GM18519 (cell line): ENCODE data around the gene TBC1D22A.

ENCODE experiments used
- ATAC-seq: cut with Tn5 transposase; IDR thresholded peaks from one replicate; pipeline ENCODE4 v1.9.1; 2021; ENCODE audit warnings: mild to moderate bottlenecking, moderate library complexity; ENCODE audit not compliant: unreplicated experiment, low FRiP score

Gene TBC1D22A

GRCh38 chr22:46737105-46737975 is 25.1 kb upstream of the TBC1D22A start:
- no peak for ATAC-seq

GRCh38 chr22:46737976-46738646 is 24.3 kb upstream of the TBC1D22A start, which contains the start of gene CERK:
CERK (minus strand) TSS chr22:46738252; CDS start chr22:46738148, 104 bp downstream.
- ATAC-seq, result no peak

- no peak for ATAC-seq
Measured at GRCh38 chr22:46738647-46739093, 23.8 kb upstream of the TBC1D22A start.

GRCh38 chr22:46739094-46739870 is 23.2 kb upstream of the TBC1D22A start:
- ATAC-seq, result no peak

- no peak for ATAC-seq
Measured at GRCh38 chr22:46740910-46741780, 21.3 kb upstream of the TBC1D22A start.

GRCh38 chr22:46741974-46742519 is 20.4 kb upstream of the TBC1D22A start:
- ATAC-seq, result no peak

GRCh38 chr22:46742576-46743221 is 19.8 kb upstream of the TBC1D22A start:
- no peak for ATAC-seq

- no peak for ATAC-seq
Measured at GRCh38 chr22:46744581-46744980, 17.9 kb upstream of the TBC1D22A start.

- ATAC-seq, result no peak
Measured at GRCh38 chr22:46746192-46746591, 16.3 kb upstream of the TBC1D22A start.

GRCh38 chr22:46746620-46747019 is 15.8 kb upstream of the TBC1D22A start:
- ATAC-seq, result no peak

- ATAC-seq, result no peak
Measured at GRCh38 chr22:46747646-46748045, 14.8 kb upstream of the TBC1D22A start.

GRCh38 chr22:46748206-46748907 is 14.1 kb upstream of the TBC1D22A start:
- ATAC-seq, result no peak

- ATAC-seq, result no peak
Measured at GRCh38 chr22:46748908-46749675, 13.4 kb upstream of the TBC1D22A start.

- no peak for ATAC-seq
Measured at GRCh38 chr22:46749682-46750529, 12.5 kb upstream of the TBC1D22A start.

- no peak for ATAC-seq
Measured at GRCh38 chr22:46750530-46750800, 12.0 kb upstream of the TBC1D22A start.

GRCh38 chr22:46750863-46751443 is 11.5 kb upstream of the TBC1D22A start:
- no peak for ATAC-seq
